HG03175 (cell line): ENCODE measurements around the gene MTM1.
A peak's percentile ranks its signal among the peaks of the same experiment; 100 is the strongest.

Experiments
- ATAC-seq: cut with Tn5 transposase; IDR thresholded peaks from one replicate; pipeline ENCODE4 v1.9.1; 2021; ENCODE audit warnings: mild to moderate bottlenecking, moderate library complexity; ENCODE audit not compliant: unreplicated experiment

Gene MTM1

GRCh38 chrX:150568320-150569154 lies at the start of gene MTM1:
TSS of gene MTM1 (plus strand) at chrX:150568621. CDS start at chrX:150592615, 23,994 bp downstream.
- ATAC-seq = peak; percentile 94

GRCh38 chrX:150522494-150522893 lies 45.9 kb upstream of the MTM1 start:
- ATAC-seq = no peak

GRCh38 chrX:150525061-150525919 lies 43.1 kb upstream of the MTM1 start:
- ATAC-seq = no peak

GRCh38 chrX:150526692-150527091 lies 41.7 kb upstream of the MTM1 start:
- no peak for ATAC-seq

- no peak for ATAC-seq
Measured at GRCh38 chrX:150527108-150527507, 41.3 kb upstream of the MTM1 start.

- no peak for ATAC-seq
Measured at GRCh38 chrX:150529587-150529986, 38.8 kb upstream of the MTM1 start.

GRCh38 chrX:150530821-150531220 lies 37.6 kb upstream of the MTM1 start:
- ATAC-seq = no peak

- no peak for ATAC-seq
Measured at GRCh38 chrX:150531467-150531866, 37.0 kb upstream of the MTM1 start.

GRCh38 chrX:150533863-150534262 lies 34.6 kb upstream of the MTM1 start:
- no peak for ATAC-seq

- ATAC-seq = no peak
Measured at GRCh38 chrX:150536455-150537116, 31.8 kb upstream of the MTM1 start.

- ATAC-seq = no peak
Measured at GRCh38 chrX:150537851-150538250, 30.6 kb upstream of the MTM1 start.

- ATAC-seq = no peak
Measured at GRCh38 chrX:150540965-150541364, 27.5 kb upstream of the MTM1 start.

GRCh38 chrX:150542846-150543229 lies 25.6 kb upstream of the MTM1 start:
- peak; percentile 21 for ATAC-seq

- ATAC-seq = peak; percentile 55
Measured at GRCh38 chrX:150543230-150544155, 24.9 kb upstream of the MTM1 start.

- no peak for ATAC-seq
Measured at GRCh38 chrX:150544222-150544787, 24.1 kb upstream of the MTM1 start.

- no peak for ATAC-seq
Measured at GRCh38 chrX:150544835-150545770, 23.3 kb upstream of the MTM1 start.

GRCh38 chrX:150546711-150547153 lies 21.7 kb upstream of the MTM1 start:
- ATAC-seq = no peak

- ATAC-seq = peak; percentile 72
Measured at GRCh38 chrX:150547375-150548115, 20.9 kb upstream of the MTM1 start.
